ENCODE results near the gene DCPS. TPM values are rescaled to one million over a fixed set of nuclear protein-coding genes. Genes with fewer than 3 reads are reported as not detected.
"Not testable (repeated sequence)": the region's sequence is repeated elsewhere in the genome, so short reads cannot be mapped to it uniquely, and the experiment has no call there.

DCPS gene
- total RNA-seq, 1 experiment from 2014 or later, result 52.6 TPM

GRCh38 chr11:126307706-126308105 lies 3.8 kb downstream of the DCPS start:
- peaks cover 42% of the 10 kb centered on the region for H3K79me2 ChIP-seq (ENCODE audit: low read length)
- no peak overlapping the region for H2AFZ ChIP-seq (ENCODE audit: low read length)
- no peaks in the 10 kb centered on the region for H3F3A ChIP-seq (ENCODE audit: low read length, unreplicated experiment)
- no peaks in the 10 kb centered on the region for H3K9me2 ChIP-seq (replicated peaks; ENCODE audit: low read length)
- ATAC-seq (no peak), DNase-seq (peak; percentile 84)
- peaks cover 31% of the 10 kb centered on the region for H3K4me1 ChIP-seq (ENCODE audit: insufficient read depth, low read length)
- TF ChIP-seq, protein P1, sequence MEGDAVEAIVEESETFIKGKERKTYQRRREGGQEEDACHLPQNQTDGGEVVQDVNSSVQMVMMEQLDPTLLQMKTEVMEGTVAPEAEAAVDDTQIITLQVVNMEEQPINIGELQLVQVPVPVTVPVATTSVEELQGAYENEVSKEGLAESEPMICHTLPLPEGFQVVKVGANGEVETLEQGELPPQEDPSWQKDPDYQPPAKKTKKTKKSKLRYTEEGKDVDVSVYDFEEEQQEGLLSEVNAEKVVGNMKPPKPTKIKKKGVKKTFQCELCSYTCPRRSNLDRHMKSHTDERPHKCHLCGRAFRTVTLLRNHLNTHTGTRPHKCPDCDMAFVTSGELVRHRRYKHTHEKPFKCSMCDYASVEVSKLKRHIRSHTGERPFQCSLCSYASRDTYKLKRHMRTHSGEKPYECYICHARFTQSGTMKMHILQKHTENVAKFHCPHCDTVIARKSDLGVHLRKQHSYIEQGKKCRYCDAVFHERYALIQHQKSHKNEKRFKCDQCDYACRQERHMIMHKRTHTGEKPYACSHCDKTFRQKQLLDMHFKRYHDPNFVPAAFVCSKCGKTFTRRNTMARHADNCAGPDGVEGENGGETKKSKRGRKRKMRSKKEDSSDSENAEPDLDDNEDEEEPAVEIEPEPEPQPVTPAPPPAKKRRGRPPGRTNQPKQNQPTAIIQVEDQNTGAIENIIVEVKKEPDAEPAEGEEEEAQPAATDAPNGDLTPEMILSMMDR (conservative IDR thresholded peaks at IDR 0.05; ENCODE audit: low read depth, low read length), result peak; percentile 84
- TF ChIP-seq EZH2 (IDR thresholded peaks at IDR 0.05; ENCODE audit: low read length, unreplicated experiment) (no peak), EZH2phosphoT487 (IDR thresholded peaks at IDR 0.05; ENCODE audit: borderline replicate concordance, low read length) (no peak)
- H4K20me1 ChIP-seq (ENCODE audit: low read length), result no peaks in the 10 kb centered on the region
- ChIA-PET CTCF (no interaction called here), POLR2A (ENCODE audit: unreplicated experiment) (interaction anchor here (0.6 kb wide), 1 partner anchor 39 kb away, joined by 6 read pairs; the partner anchor contains the start of gene SRPRA)
- peaks cover 15% of the 10 kb centered on the region for H3K36me3 ChIP-seq (ENCODE audit: low read depth, low read length)
- intact Hi-C loops (cut with micrococcal nuclease), result loop anchor here (1.0 kb wide), 1 partner anchor 133 kb away; no protein-coding TSS in a partner anchor
- no TSS peak for BruUV-seq (replicated peaks)
- H3K27ac ChIP-seq (ENCODE audit: low read length), result peak overlapping the region; percentile 68
- H3K4me3 ChIP-seq (ENCODE audit: low read length), result peak overlapping the region; percentile 11; the same call in 1 of the 2 replicates
- H3K9ac ChIP-seq (ENCODE audit: low read length), result peak overlapping the region; percentile 1
- H3K9me3 ChIP-seq (ENCODE audit: low read length), result no peaks in the 10 kb centered on the region
- peak overlapping the region; percentile 42 for H3K4me2 ChIP-seq (ENCODE audit: low read length)
- H3K27me3 ChIP-seq (ENCODE audit: low read length), result no peaks in the 10 kb centered on the region

DNA sequence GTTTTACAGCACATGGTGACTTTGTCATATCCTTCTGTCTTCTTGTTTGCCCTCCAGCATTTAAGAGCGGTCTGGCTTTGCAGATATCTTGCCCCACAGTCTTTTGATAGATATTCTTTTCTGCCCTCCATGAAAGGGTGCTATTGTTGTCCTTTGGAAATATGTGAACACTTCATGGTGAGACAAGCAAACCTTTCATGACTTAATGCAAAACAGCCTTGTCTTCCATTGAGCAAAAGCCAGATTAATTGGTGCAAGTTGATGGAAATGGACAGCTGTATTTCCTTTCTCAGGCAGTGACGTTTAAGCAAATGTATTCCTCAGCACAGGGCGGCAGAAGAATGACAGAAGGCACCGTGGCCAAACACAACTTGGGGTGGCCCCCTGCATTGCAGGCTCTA lies 4.4 kb downstream of the DCPS start:
- Histone ChIP-seq H3K36me3 (ENCODE audit: low read depth, low read length) (peaks cover 14% of the 10 kb centered on the region), H3K27ac (ENCODE audit: low read length) (peak overlapping the region; percentile 68), H3K27me3 (ENCODE audit: low read length) (no peaks in the 10 kb centered on the region), H3F3A (ENCODE audit: low read length, unreplicated experiment) (no peaks in the 10 kb centered on the region), H3K4me2 (ENCODE audit: low read length) (peak overlapping the region; percentile 42), H3K9me3 (ENCODE audit: low read length) (no peaks in the 10 kb centered on the region), H3K79me2 (ENCODE audit: low read length) (peaks cover 36% of the 10 kb centered on the region), H3K9me2 (replicated peaks; ENCODE audit: low read length) (no peaks in the 10 kb centered on the region), H3K4me1 (ENCODE audit: insufficient read depth, low read length) (peaks cover 31% of the 10 kb centered on the region), H3K4me3 (ENCODE audit: low read length) (peak overlapping the region; percentile 11; the same call in 1 of the 2 replicates), H2AFZ (ENCODE audit: low read length) (no peak overlapping the region), H4K20me1 (ENCODE audit: low read length) (no peaks in the 10 kb centered on the region), H3K9ac (ENCODE audit: low read length) (peak overlapping the region; percentile 1)
- ATAC-seq (no peak), DNase-seq (peak; percentile 50)
- intact Hi-C loops (cut with micrococcal nuclease), result no loop called here
- ChIA-PET CTCF (interaction anchor here (1.2 kb wide), 1 partner anchor 172 kb away, joined by 4 read pairs; no protein-coding TSS in a partner anchor), POLR2A (ENCODE audit: unreplicated experiment) (interaction anchor here (0.6 kb wide), 1 partner anchor 40 kb away, joined by 6 read pairs; the partner anchor contains the start of gene SRPRA)
- TF ChIP-seq EZH2 (IDR thresholded peaks at IDR 0.05; ENCODE audit: low read length, unreplicated experiment) (no peak), EZH2phosphoT487 (IDR thresholded peaks at IDR 0.05; ENCODE audit: borderline replicate concordance, low read length) (no peak)
- TF ChIP-seq, protein P1 (conservative IDR thresholded peaks at IDR 0.05; ENCODE audit: low read depth, low read length), result no peak
- BruUV-seq (replicated peaks), result no TSS peak

- H3K27me3 ChIP-seq (ENCODE audit: low read length); H3F3A ChIP-seq (ENCODE audit: low read length, unreplicated experiment); H3K9ac ChIP-seq (ENCODE audit: low read length); H3K4me2 ChIP-seq (ENCODE audit: low read length); H3K4me3 ChIP-seq (ENCODE audit: low read length); intact Hi-C loops (cut with micrococcal nuclease); ATAC-seq; H2AFZ ChIP-seq (ENCODE audit: low read length); POLR2A ChIA-PET (ENCODE audit: unreplicated experiment); H4K20me1 ChIP-seq (ENCODE audit: low read length); H3K9me3 ChIP-seq (ENCODE audit: low read length); H3K9me2 ChIP-seq (replicated peaks; ENCODE audit: low read length); BruUV-seq (replicated peaks); DNase-seq: not testable (repeated sequence)
- peak overlapping the region; percentile 68 for H3K27ac ChIP-seq (ENCODE audit: low read length)
- peaks cover 33% of the 10 kb centered on the region for H3K4me1 ChIP-seq (ENCODE audit: insufficient read depth, low read length)
- peaks cover 14% of the 10 kb centered on the region for H3K36me3 ChIP-seq (ENCODE audit: low read depth, low read length)
- CTCF ChIA-PET, result interaction anchor here (1.2 kb wide), 1 partner anchor 172 kb away, joined by 4 read pairs; no protein-coding TSS in a partner anchor
- peaks cover 32% of the 10 kb centered on the region for H3K79me2 ChIP-seq (ENCODE audit: low read length)
Measured at GRCh38 chr11:126308771-126309170, 4.9 kb downstream of the DCPS start.

Data from PC-3 (cell line).